GM23338 (cell line): ENCODE data around the gene OR8B12. TPM values are rescaled to one million over a fixed set of nuclear protein-coding genes. Genes with fewer than 3 reads are reported as not detected.

ENCODE experiments used
- ATAC-seq: fragments of 200-7000 bp; cut with Tn5 transposase; 3 replicates; pipeline ENCODE4 v1.9.1; 2020
- DNase-seq: peaks from one replicate; pipeline ENCODE4 v3.0.0-alpha.2; 2015; ENCODE audit warnings: low spot score
- H2AFZ ChIP-seq: fragments of 200-600 bp; sonication (generic); 2 replicates; pipeline ENCODE4 v1.8.0; 2016; ENCODE audit warnings: antibody characterized with exemption, mild to moderate bottlenecking, moderate library complexity
- H3F3A ChIP-seq: fragments of 200-600 bp; sonication (generic); replicated peaks from 2 replicates; pipeline ENCODE4 v1.8.0; 2017; ENCODE audit warnings: antibody characterized with exemption, mixed run types, low read depth
- H3K27ac ChIP-seq: fragments of 200-600 bp; sonication (generic); 2 replicates; pipeline ENCODE4 v1.6.1; 2016; ENCODE audit warnings: low read depth
- H3K27me3 ChIP-seq: fragments of 200-600 bp; sonication (generic); 2 replicates; pipeline ENCODE4 v1.8.0; 2016; ENCODE audit warnings: mild to moderate bottlenecking, mixed run types, moderate library complexity; ENCODE audit not compliant: insufficient read depth
- H3K36me3 ChIP-seq: fragments of 200-600 bp; sonication (generic); 2 replicates; pipeline ENCODE4 v1.8.0; 2016; ENCODE audit warnings: mild to moderate bottlenecking; ENCODE audit not compliant: insufficient read depth
- H3K4me1 ChIP-seq: fragments of 200-600 bp; sonication (generic); 2 replicates; pipeline ENCODE4 v1.8.0; 2016; ENCODE audit warnings: mild to moderate bottlenecking, moderate library complexity; ENCODE audit not compliant: insufficient read depth
- H3K4me2 ChIP-seq: fragments of 200-600 bp; sonication (generic); 2 replicates; pipeline ENCODE4 v1.7.1; 2017; ENCODE audit warnings: mixed run types
- H3K4me3 ChIP-seq: fragments of 200-600 bp; sonication (generic); 2 replicates; pipeline ENCODE4 v1.6.1; 2016; ENCODE audit warnings: mixed run types
- H3K79me2 ChIP-seq: fragments of 200-600 bp; sonication (generic); replicated peaks from 2 replicates; pipeline ENCODE4 v1.8.0; 2017; ENCODE audit warnings: mild to moderate bottlenecking; ENCODE audit not compliant: insufficient read depth
- H3K9me2 ChIP-seq: fragments of 200-600 bp; sonication (generic); 2 replicates; pipeline ENCODE4 v1.8.0; 2017; ENCODE audit not compliant: insufficient read depth
- H4K20me1 ChIP-seq: fragments of 200-600 bp; sonication (generic); replicated peaks from 2 replicates; pipeline ENCODE4 v1.8.0; 2017; ENCODE audit warnings: mild to moderate bottlenecking; ENCODE audit not compliant: insufficient read depth
- H3K27ac Mint-ChIP-seq: 2 replicates; pipeline ENCODE4 v1.8.0; 2020; ENCODE audit warnings: inconsistent platforms, mild to moderate bottlenecking, moderate library complexity, mixed read lengths
- H3K27me3 Mint-ChIP-seq: 3 replicates; pipeline ENCODE4 v1.8.0; 2022; ENCODE audit warnings: low read depth, mild to moderate bottlenecking, moderate library complexity, mixed read lengths, inconsistent platforms; ENCODE audit not compliant: insufficient read depth, poor library complexity
- H3K36me3 Mint-ChIP-seq: 3 replicates; pipeline ENCODE4 v1.8.0; 2021; ENCODE audit warnings: low read depth, mild to moderate bottlenecking, inconsistent platforms, moderate library complexity, mixed read lengths
- H3K4me1 Mint-ChIP-seq: 3 replicates; pipeline ENCODE4 v1.8.0; 2020; ENCODE audit warnings: mild to moderate bottlenecking, inconsistent platforms, mixed read lengths
- H3K4me3 Mint-ChIP-seq: 3 replicates; pipeline ENCODE4 v1.8.0; 2021; ENCODE audit warnings: moderate library complexity, mild to moderate bottlenecking, inconsistent platforms, mixed read lengths
- H3K9me3 Mint-ChIP-seq: 3 replicates; pipeline ENCODE4 v1.8.0; 2020; ENCODE audit warnings: moderate library complexity, mild to moderate bottlenecking, inconsistent platforms, mixed read lengths
- CTCF ChIP-seq, 2 experiments: fragments of 200-600 bp in 1 of 2; sonication (generic) in 1 of 2; conservative IDR thresholded peaks; 2 replicates each; pipeline versions ENCODE4 v1.5.1 to v1.6.1; 2016 to 2017; ENCODE audit warnings: antibody characterized with exemption in 2 of 2, low read depth in 2 of 2, mild to moderate bottlenecking in 2 of 2, moderate library complexity in 1 of 2
- EZH2 ChIP-seq: fragments of 200-600 bp; sonication (generic); IDR thresholded peaks from one replicate; pipeline ENCODE4 v1.8.0; 2017; ENCODE audit warnings: antibody characterized with exemption, mild to moderate bottlenecking, low read depth; ENCODE audit not compliant: unreplicated experiment
- JUNB ChIP-seq: IDR thresholded peaks from one replicate; pipeline ENCODE4 v1.6.1; 2016; ENCODE audit warnings: antibody characterized with exemption; ENCODE audit not compliant: unreplicated experiment
- STAT1 ChIP-seq: IDR thresholded peaks from one replicate; pipeline ENCODE4 v1.6.1; 2016; ENCODE audit warnings: antibody characterized with exemption; ENCODE audit not compliant: unreplicated experiment
- ZNF462 ChIP-seq: fragments of 250-450 bp; sonication (Bioruptor Pico); IDR thresholded peaks from 2 replicates; pipeline ENCODE4 v1.5.0; 2020; ENCODE audit warnings: mild to moderate bottlenecking, moderate library complexity
- polyA plus RNA-seq: library from polyadenylated mRNA; unstranded; fragments of >200 nt; fragmentation: Nextera tagmentation; extraction: Ambion mirVana; gene quantifications from 2 replicates; pipeline ENCODE4 v1.2.1, GENCODE V29; 2016
- total RNA-seq: library from RNA; depleted of rRNA; stranded (reverse); fragments of >200 nt; shearing (Covaris generic); gene quantifications from 2 replicates; pipeline ENCODE4 v1.2.3, GENCODE V29; 2014

The OR8B12 gene
- total and polyA plus RNA-seq, 2 experiments from 2014 or later = not detected

- no peaks in the 10 kb centered on the region for H3K36me3 ChIP-seq
- no peak overlapping the region for H3K4me3 ChIP-seq
- DNase-seq (no peak), ATAC-seq (no peak)
- H4K20me1 ChIP-seq = no peaks in the 10 kb centered on the region
- no peak overlapping the region for H3K27ac Mint-ChIP-seq
- no peaks in the 10 kb centered on the region for H3K27me3 ChIP-seq
- H3F3A ChIP-seq = no peaks in the 10 kb centered on the region
- no peak overlapping the region for H3K27ac ChIP-seq
- H3K27me3 Mint-ChIP-seq = peaks cover 1% of the 10 kb centered on the region
- 0 out of 2 replicates have a peak, but pooled peaks cover 4% of the 10 kb centered on the region for H3K9me2 ChIP-seq
- H3K9me3 Mint-ChIP-seq = no peaks in the 10 kb centered on the region
- peaks cover 4% of the 10 kb centered on the region; the same call in 2 of the 3 replicates for H3K4me1 Mint-ChIP-seq
- H3K79me2 ChIP-seq = no peaks in the 10 kb centered on the region
- TF ChIP-seq JUNB = no peak
- no peak for TF ChIP-seq CTCF (conservative IDR thresholded peaks at IDR 0.05; ENCODE audit: low read depth in 2 of 2)
- no peak for TF ChIP-seq STAT1
- no peak for TF ChIP-seq ZNF462 (CRISPR knock-in tag)
- no peak for TF ChIP-seq EZH2
- H3K4me3 Mint-ChIP-seq = no peak overlapping the region
- no peaks in the 10 kb centered on the region for H3K36me3 Mint-ChIP-seq
- no peaks in the 10 kb centered on the region for H3K4me1 ChIP-seq
- no peak overlapping the region for H2AFZ ChIP-seq
- H3K4me2 ChIP-seq = no peak overlapping the region
These were observed 35.3 kb upstream of the OR8B12 start for GRCh38 chr11:124578761-124579160.
